H9 (cell line): ENCODE measurements around the gene CBS. TPM values are rescaled to one million over a fixed set of nuclear protein-coding genes. Genes with fewer than 3 reads are reported as not detected.
"Not testable (repeated sequence)": the region's sequence is repeated elsewhere in the genome, so short reads cannot be mapped to it uniquely, and the experiment has no call there.

Experiments
- DNase-seq: peaks from one replicate; pipeline ENCODE4 v3.0.0-alpha.2; 2017
- H2AFZ ChIP-seq: one replicate; pipeline ENCODE4 v1.6.1; 2013; ENCODE audit warnings: mild to moderate bottlenecking, low read length, control low read depth, moderate library complexity
- H2AK5ac ChIP-seq: 2 replicates; pipeline ENCODE4 v1.6.1; 2013; ENCODE audit warnings: low read length, control low read depth, mixed read lengths; ENCODE audit not compliant: insufficient read length
- H2BK120ac ChIP-seq: one replicate; pipeline ENCODE4 v1.6.1; 2013; ENCODE audit warnings: low read depth, mild to moderate bottlenecking, low read length, control low read depth, inconsistent platforms; ENCODE audit not compliant: poor library complexity, severe bottlenecking
- H2BK12ac ChIP-seq: 2 replicates; pipeline ENCODE4 v1.6.1; 2013; ENCODE audit warnings: low read length, control low read depth, mixed read lengths, low read depth; ENCODE audit not compliant: insufficient read length
- H2BK15ac ChIP-seq: 2 replicates; pipeline ENCODE4 v1.6.1; 2013; ENCODE audit warnings: low read depth, low read length, control low read depth
- H2BK20ac ChIP-seq: one replicate; pipeline ENCODE4 v1.6.1; 2013; ENCODE audit warnings: low read depth, mild to moderate bottlenecking, low read length, control low read depth, inconsistent platforms; ENCODE audit not compliant: poor library complexity, severe bottlenecking
- H2BK5ac ChIP-seq: 2 replicates; pipeline ENCODE4 v1.6.1; 2013; ENCODE audit warnings: low read length, control low read depth, mixed read lengths; ENCODE audit not compliant: insufficient read length
- H3K14ac ChIP-seq: 2 replicates; pipeline ENCODE4 v1.6.1; 2013; ENCODE audit warnings: low read length, control low read depth; ENCODE audit not compliant: insufficient read depth
- H3K18ac ChIP-seq: 2 replicates; pipeline ENCODE4 v1.6.1; 2013; ENCODE audit warnings: low read depth, mild to moderate bottlenecking, mixed read lengths, low read length, control low read depth; ENCODE audit not compliant: insufficient read length
- H3K23ac ChIP-seq: 2 replicates; pipeline ENCODE4 v1.6.1; 2013; ENCODE audit warnings: low read length, control low read depth, mixed read lengths, low read depth; ENCODE audit not compliant: insufficient read length
- H3K23me2 ChIP-seq: 2 replicates; pipeline ENCODE4 v1.6.1; 2013; ENCODE audit warnings: low read depth, mild to moderate bottlenecking, mixed read lengths, low read length, control low read depth; ENCODE audit not compliant: insufficient read length, poor library complexity, severe bottlenecking
- H3K27ac ChIP-seq: 2 replicates; pipeline ENCODE4 v1.5.1; 2013; ENCODE audit warnings: low read length, control low read depth, mixed read lengths, low read depth; ENCODE audit not compliant: insufficient read length
- H3K27me3 ChIP-seq: 2 replicates; pipeline ENCODE4 v1.6.1; 2013; ENCODE audit warnings: low read length, control low read depth, inconsistent platforms; ENCODE audit not compliant: insufficient read depth
- H3K4ac ChIP-seq: 2 replicates; pipeline ENCODE4 v1.6.1; 2013; ENCODE audit warnings: low read depth, mild to moderate bottlenecking, control low read depth, inconsistent platforms, low read length, moderate library complexity
- H3K4me1 ChIP-seq: 2 replicates; pipeline ENCODE4 v1.6.1; 2013; ENCODE audit warnings: low read length, control low read depth, inconsistent platforms; ENCODE audit not compliant: insufficient read depth
- H3K4me2 ChIP-seq: 2 replicates; pipeline ENCODE4 v1.6.1; 2013; ENCODE audit warnings: low read length, control low read depth, mixed read lengths; ENCODE audit not compliant: insufficient read length, insufficient read depth
- H3K56ac ChIP-seq: 2 replicates; pipeline ENCODE4 v1.6.1; 2013; ENCODE audit warnings: low read depth, mild to moderate bottlenecking, mixed read lengths, low read length, control low read depth; ENCODE audit not compliant: insufficient read length
- H3K79me1 ChIP-seq: 2 replicates; pipeline ENCODE4 v1.6.1; 2013; ENCODE audit warnings: low read depth, mild to moderate bottlenecking, moderate library complexity, low read length, control low read depth, inconsistent platforms; ENCODE audit not compliant: insufficient read depth, poor library complexity, severe bottlenecking
- H3K79me2 ChIP-seq: 2 replicates; pipeline ENCODE4 v1.6.1; 2013; ENCODE audit warnings: low read length, control low read depth, inconsistent platforms; ENCODE audit not compliant: insufficient read depth
- H3K9ac ChIP-seq: 2 replicates; pipeline ENCODE4 v1.6.1; 2013; ENCODE audit warnings: low read length, control low read depth, mixed read lengths; ENCODE audit not compliant: insufficient read length; ENCODE audit errors: extremely low read depth
- H3K9me3 ChIP-seq: one replicate; pipeline ENCODE4 v1.6.1; 2013; ENCODE audit warnings: low read depth, low read length, inconsistent platforms; ENCODE audit not compliant: control insufficient read depth
- H3T11ph ChIP-seq: one replicate; pipeline ENCODE4 v1.6.1; 2013; ENCODE audit warnings: mild to moderate bottlenecking, low read length, control low read depth, inconsistent platforms
- H4K20me1 ChIP-seq: one replicate; pipeline ENCODE4 v1.6.1; 2013; ENCODE audit not compliant: control insufficient read depth, insufficient read length, insufficient read depth
- H4K5ac ChIP-seq: 2 replicates; pipeline ENCODE4 v1.6.1; 2013; ENCODE audit warnings: low read depth, mild to moderate bottlenecking, mixed read lengths, low read length, control low read depth; ENCODE audit not compliant: insufficient read length
- H4K8ac ChIP-seq: replicated peaks from 2 replicates; pipeline ENCODE4 v1.6.1; 2013; ENCODE audit warnings: low read length, control low read depth, mixed read lengths, low read depth; ENCODE audit not compliant: insufficient read length
- H4K91ac ChIP-seq: 2 replicates; pipeline ENCODE4 v1.6.1; 2013; ENCODE audit warnings: low read depth, mild to moderate bottlenecking, moderate library complexity, mixed read lengths, low read length, control low read depth; ENCODE audit not compliant: insufficient read length
- H3K27ac Mint-ChIP-seq, 3 experiments: 2 replicates in 2 of 3; 3 replicates in 1 of 3; pipeline ENCODE4 v1.8.0; 2020 to 2021; ENCODE audit warnings: mixed read lengths in 3 of 3, mild to moderate bottlenecking in 1 of 3, moderate library complexity in 1 of 3
- H3K27me3 Mint-ChIP-seq: 2 replicates; pipeline ENCODE4 v1.8.0; 2021; ENCODE audit warnings: low read depth, mild to moderate bottlenecking, moderate library complexity, mixed read lengths
- H3K36me3 Mint-ChIP-seq, 3 experiments: 2 replicates in 2 of 3; 3 replicates in 1 of 3; pipeline ENCODE4 v1.8.0; 2020 to 2021; ENCODE audit warnings: low read depth in 3 of 3, mixed read lengths in 3 of 3; ENCODE audit not compliant: insufficient read depth in 1 of 3
- H3K4me1 Mint-ChIP-seq, 2 experiments: 2 replicates each; pipeline ENCODE4 v1.8.0; 2020; ENCODE audit warnings: mixed read lengths in 2 of 2
- H3K4me3 Mint-ChIP-seq, 2 experiments: 2 replicates in 1 of 2; 3 replicates in 1 of 2; pipeline ENCODE4 v1.8.0; 2020 to 2021; ENCODE audit warnings: mild to moderate bottlenecking in 2 of 2, mixed read lengths in 2 of 2, moderate library complexity in 1 of 2
- H3K9me3 Mint-ChIP-seq, 2 experiments: 2 replicates in 1 of 2; 3 replicates in 1 of 2; pipeline ENCODE4 v1.8.0; 2020; ENCODE audit warnings: mild to moderate bottlenecking in 2 of 2, mixed read lengths in 2 of 2, moderate library complexity in 1 of 2
- WGBS: extraction: QIAGEN DNeasy Blood & Tissue Kit; methylation state at CpG from one replicate; pipeline ENCODE4 v1.1.7; 2013; ENCODE audit warnings: missing lambda C conversion rate, low lambda C conversion rate, mixed read lengths; ENCODE audit not compliant: insufficient read length; ENCODE audit errors: extremely low coverage; 5-methylcytosine and 5-hydroxymethylcytosine counted together
- total RNA-seq: library from RNA; stranded (reverse); gene quantifications from 2 replicates; pipeline ENCODE4 v1.2.1, GENCODE V29; 2021

Gene CBS
- total RNA-seq, 1 experiment from 2014 or later, result 350 TPM

- H3K27me3 Mint-ChIP-seq, H4K20me1 ChIP-seq, H3K27ac ChIP-seq, H3K14ac ChIP-seq, H2AFZ ChIP-seq, H3K4me1 Mint-ChIP-seq, H3K79me1 ChIP-seq, H2BK15ac ChIP-seq, H3K9ac ChIP-seq, H2BK5ac ChIP-seq, H3K23me2 ChIP-seq, H3K4me3 Mint-ChIP-seq, H3K36me3 Mint-ChIP-seq, H3K23ac ChIP-seq, H4K91ac ChIP-seq, H4K5ac ChIP-seq, H2BK120ac ChIP-seq, H3K4ac ChIP-seq, H2BK20ac ChIP-seq, H3K27ac Mint-ChIP-seq, H3T11ph ChIP-seq, H3K9me3 ChIP-seq, H3K4me1 ChIP-seq, H3K56ac ChIP-seq, H3K9me3 Mint-ChIP-seq, H4K8ac ChIP-seq, H2BK12ac ChIP-seq, H2AK5ac ChIP-seq, H3K27me3 ChIP-seq, H3K18ac ChIP-seq, H3K4me2 ChIP-seq, DNase-seq, H3K79me2 ChIP-seq: not testable (repeated sequence)
- no CpG with 5 or more reads among the region's 21 CpGs for WGBS
These were observed 29.5 kb downstream of the CBS start for GRCh38 chr21:43045876-43046821.

DNA sequence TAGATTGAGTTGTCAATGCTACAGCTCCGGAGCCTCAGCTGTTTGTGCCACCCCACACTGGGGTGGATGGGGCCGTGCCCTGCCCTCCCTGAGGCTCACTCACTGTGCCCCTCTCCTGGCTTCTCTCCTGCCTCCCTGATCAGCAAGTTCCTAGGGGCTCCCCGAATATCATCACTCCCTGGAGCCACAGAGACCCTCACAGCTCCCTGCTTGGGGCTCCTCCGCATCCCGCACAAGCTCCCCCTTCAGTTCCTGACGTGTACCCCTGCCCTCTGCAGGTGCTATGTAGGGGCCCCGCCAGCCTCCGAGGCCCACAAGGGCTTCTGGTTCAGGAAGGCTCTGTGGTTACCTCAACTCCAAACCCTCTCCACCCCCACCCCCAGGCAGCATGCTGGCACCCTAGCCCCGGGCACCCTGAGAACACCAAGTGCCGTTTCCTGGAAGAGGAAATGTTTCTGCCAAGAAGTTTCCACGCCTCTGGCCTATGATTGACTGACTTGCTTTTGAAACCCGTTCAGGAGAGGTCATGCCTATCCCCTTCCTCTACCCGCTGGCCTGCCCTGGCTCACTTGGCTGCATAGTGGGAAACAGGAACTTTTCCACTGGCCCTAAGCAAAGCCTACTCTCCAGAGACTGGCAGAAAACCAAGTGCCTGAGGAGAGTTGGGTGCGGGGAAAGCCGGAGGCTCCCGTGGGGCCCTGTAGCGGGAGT, 30.3 kb downstream of the CBS start:
- H3K18ac ChIP-seq, H2BK120ac ChIP-seq, DNase-seq, H3K23ac ChIP-seq, H3K23me2 ChIP-seq, H3K36me3 Mint-ChIP-seq, H4K20me1 ChIP-seq, H2AK5ac ChIP-seq, H4K91ac ChIP-seq, H3K27ac ChIP-seq, H3K4me1 Mint-ChIP-seq, H3K9me3 Mint-ChIP-seq, H3K27me3 Mint-ChIP-seq, H3K4me3 Mint-ChIP-seq, H3K79me2 ChIP-seq, H3K4ac ChIP-seq, H3K56ac ChIP-seq, H3K14ac ChIP-seq, H3K4me1 ChIP-seq, H4K5ac ChIP-seq, H2BK20ac ChIP-seq, H2BK12ac ChIP-seq, H3K9me3 ChIP-seq, H3K9ac ChIP-seq, H3K79me1 ChIP-seq, H3T11ph ChIP-seq, H2AFZ ChIP-seq, H2BK15ac ChIP-seq, H2BK5ac ChIP-seq, H3K27me3 ChIP-seq, H4K8ac ChIP-seq, H3K4me2 ChIP-seq: not testable (repeated sequence)
- H3K27ac Mint-ChIP-seq, result peak overlapping the region in 1 of 3 experiments; percentile 68; a peak in 1 of 7 replicates
- WGBS, result no CpG with 5 or more reads among the region's 17 CpGs
